Gastroesophageal sphincter (tissue), 4 donors: Measurements from ENCODE around the gene KHDRBS2. TPM values are rescaled to one million over a fixed set of nuclear protein-coding genes. Genes with fewer than 3 reads are reported as not detected.

Experiments used
- ATAC-seq: fragments of 150-250 bp; one replicate; pipeline ENCODE4 v1.9.1; 2016; ENCODE audit warnings: mild to moderate bottlenecking, moderate library complexity
- H3K27ac ChIP-seq, 4 donors: fragments of 200-600 bp; sonication (generic) in 3 of 4; 1 replicate in 3 of 4; 2 replicates in 1 of 4; pipeline ENCODE4 v1.5.1; 2016 to 2019
- H3K27me3 ChIP-seq: fragments of 200-600 bp; sonication (generic); one replicate; pipeline ENCODE4 v1.5.1; 2019
- H3K36me3 ChIP-seq, 2 donors: fragments of 200-600 bp; sonication (generic); one replicate each; pipeline ENCODE4 v1.5.1; 2019; ENCODE audit warnings: control low read depth in 1 of 2
- H3K4me1 ChIP-seq, 3 donors: fragments of 200-600 bp; sonication (generic); 1 replicate in 2 of 3; 2 replicates in 1 of 3; pipeline ENCODE4 v1.5.1; 2016 to 2019; ENCODE audit warnings: control low read depth in 2 of 3
- H3K4me3 ChIP-seq, 2 donors: fragments of 200-600 bp; sonication (generic); one replicate each; pipeline ENCODE4 v1.5.1; 2019; ENCODE audit warnings: mild to moderate bottlenecking in 1 of 2, moderate library complexity in 1 of 2
- H3K9me3 ChIP-seq, 3 donors: fragments of 200-600 bp; sonication (generic); one replicate each; pipeline ENCODE4 v1.5.1; 2017 to 2019; ENCODE audit warnings: control low read depth in 2 of 3
- CTCF ChIP-seq, 4 experiments: fragments of 200-600 bp in 2 of 4; fragments of 450-650 bp in 2 of 4; sonication (generic) in 1 of 4; IDR thresholded peaks; one replicate each; pipeline ENCODE4 v1.5.1; 2017 to 2019; ENCODE audit warnings: antibody characterized with exemption in 4 of 4, mild to moderate bottlenecking in 2 of 4, moderate library complexity in 2 of 4
- EP300 ChIP-seq: sonication (generic); formaldehyde crosslinking; IDR thresholded peaks from one replicate; pipeline ENCODE4 v1.6.1; 2017; ENCODE audit warnings: antibody characterized with exemption, mild to moderate bottlenecking
- POLR2A ChIP-seq, 2 donors: fragments of 450-650 bp; IDR thresholded peaks; one replicate each; pipeline ENCODE4 v1.6.1; 2017; ENCODE audit warnings: antibody characterized with exemption in 2 of 2, mild to moderate bottlenecking in 2 of 2, moderate library complexity in 1 of 2
- POLR2AphosphoS5 ChIP-seq: sonication (generic); formaldehyde crosslinking; IDR thresholded peaks from one replicate; pipeline ENCODE4 v1.6.1; 2017; ENCODE audit warnings: antibody characterized with exemption
- WGBS, 2 donors: methylation state at CpG; one replicate each; pipeline ENCODE4 v1.1.5; 2018; ENCODE audit warnings: low coverage in 1 of 2; 5-methylcytosine and 5-hydroxymethylcytosine counted together
- total RNA-seq, 4 donors: library from RNA; depleted of rRNA; stranded (reverse); fragments of >200 nt; gene quantifications; one replicate each; pipeline ENCODE4 v1.1.0, GENCODE V29; 2016

KHDRBS2 gene
- total RNA-seq, 4 donors from 2014 or later, result 0.62 to 0.81 TPM; not detected in 2

DNA sequence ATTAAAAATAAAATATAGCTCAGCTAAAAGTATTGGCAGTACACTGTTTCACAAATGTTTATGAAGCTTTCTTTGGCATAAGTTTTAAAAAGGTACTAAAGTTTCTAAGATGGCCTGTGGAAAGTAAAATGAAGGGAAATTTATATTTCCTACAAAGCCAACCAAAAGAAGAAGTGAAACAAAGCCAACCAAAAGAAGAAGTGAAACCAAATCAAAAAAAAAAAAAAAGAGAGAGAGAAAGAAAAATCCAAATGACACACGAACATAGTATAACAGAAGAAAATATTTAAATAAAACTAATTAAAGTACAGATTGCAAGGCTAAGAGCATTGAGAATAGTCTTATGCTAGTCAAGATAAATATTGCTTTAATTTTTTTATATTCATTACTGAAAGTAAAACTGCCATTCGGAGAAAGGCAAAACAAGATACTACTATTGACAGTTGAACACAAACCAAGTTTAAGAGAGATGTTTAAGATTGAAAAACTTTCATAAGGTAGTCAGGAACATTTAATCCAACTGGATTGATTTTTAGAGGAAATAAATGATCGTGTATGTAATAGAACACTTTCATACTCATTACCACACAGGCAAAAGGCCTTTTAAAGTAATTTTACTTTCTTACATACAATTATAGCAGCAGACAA, 12.8 kb upstream of the KHDRBS2 start:
- no peaks in the 10 kb centered on the region for H3K27me3 ChIP-seq
- no peak overlapping the region for H3K27ac ChIP-seq
- 69 to 88% methylated on average over 3 of the region's 3 CpGs for WGBS, 2 donors
- no peaks in the 10 kb centered on the region for H3K9me3 ChIP-seq
- no peaks in the 10 kb centered on the region for H3K36me3 ChIP-seq
- H3K4me1 ChIP-seq, result no peaks in the 10 kb centered on the region
- no peak for ATAC-seq
- TF ChIP-seq POLR2AphosphoS5 (no peak), POLR2A (IDR thresholded peaks at IDR 0.05) (no peak)
- H3K4me3 ChIP-seq, result no peak overlapping the region

- WGBS, 2 donors, result 73% methylated on average over 1 of the region's 1 CpG; no CpG with 5 or more reads in 1 of the 2 donors
- no peaks in the 10 kb centered on the region for H3K27me3 ChIP-seq
- ATAC-seq, result no peak
- TF ChIP-seq EP300 (no peak), CTCF (IDR thresholded peaks at IDR 0.05) (no peak), POLR2A (IDR thresholded peaks at IDR 0.05) (no peak), POLR2AphosphoS5 (no peak)
- no peaks in the 10 kb centered on the region for H3K9me3 ChIP-seq
- no peak overlapping the region for H3K27ac ChIP-seq
- H3K4me1 ChIP-seq, result no peaks in the 10 kb centered on the region
- no peak overlapping the region for H3K4me3 ChIP-seq
- H3K36me3 ChIP-seq, result no peaks in the 10 kb centered on the region
Measured at GRCh38 chr6:62296541-62296940, 10.5 kb upstream of the KHDRBS2 start.

- Histone ChIP-seq H3K36me3 (no peaks in the 10 kb centered on the region), H3K27me3 (peaks cover 35% of the 10 kb centered on the region), H3K27ac (no peak overlapping the region), H3K4me3 (no peak overlapping the region), H3K9me3 (no peaks in the 10 kb centered on the region), H3K4me1 (peaks cover 0 to 14% (median 0%) of the 10 kb centered on the region in 3 donors)
- no peak for TF ChIP-seq POLR2A (IDR thresholded peaks at IDR 0.05)
- no peak for TF ChIP-seq POLR2AphosphoS5
- no peak for TF ChIP-seq CTCF (IDR thresholded peaks at IDR 0.05)
- TF ChIP-seq EP300, result no peak
- 61 to 67% methylated on average over 1 of the region's 1 CpG for WGBS, 2 donors
- ATAC-seq, result no peak
Measured at GRCh38 chr6:62288974-62289373, 2.9 kb upstream of the KHDRBS2 start.

GRCh38 chr6:62288562-62288961, 2.5 kb upstream of the KHDRBS2 start:
- WGBS, 2 donors, result 46 to 61% methylated on average over 2 of the region's 2 CpGs
- Histone ChIP-seq H3K4me3 (no peak overlapping the region), H3K27me3 (peaks cover 35% of the 10 kb centered on the region), H3K4me1 (peaks cover 0 to 14% (median 0%) of the 10 kb centered on the region in 3 donors), H3K9me3 (no peaks in the 10 kb centered on the region), H3K36me3 (no peaks in the 10 kb centered on the region), H3K27ac (no peak overlapping the region)
- TF ChIP-seq CTCF (IDR thresholded peaks at IDR 0.05), result no peak
- no peak for TF ChIP-seq POLR2A (IDR thresholded peaks at IDR 0.05)
- TF ChIP-seq EP300, result no peak
- no peak for TF ChIP-seq POLR2AphosphoS5
- ATAC-seq, result no peak

DNA sequence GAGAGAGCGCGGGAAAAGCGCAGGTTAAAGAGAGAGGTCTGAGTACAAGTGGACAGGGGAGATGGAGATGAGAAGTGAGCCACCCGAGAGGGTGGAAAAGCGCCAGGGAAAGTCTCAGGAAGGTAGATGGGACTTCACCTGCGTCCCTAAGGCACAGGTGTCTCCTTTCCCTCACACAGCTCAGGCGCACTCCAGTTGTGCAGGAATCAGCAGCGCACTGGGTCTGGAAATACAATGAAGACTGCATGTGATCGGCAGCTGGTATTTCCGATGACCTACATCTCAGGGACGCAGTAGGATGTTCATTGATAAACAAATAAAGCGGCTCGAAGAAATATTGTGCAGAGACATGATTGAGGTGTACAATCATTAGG, 432 bp upstream of the KHDRBS2 start:
- H3K4me1 ChIP-seq, result peaks cover 0 to 14% (median 0%) of the 10 kb centered on the region in 3 donors
- no peaks in the 10 kb centered on the region for H3K9me3 ChIP-seq
- no peak overlapping the region for H3K27ac ChIP-seq
- TF ChIP-seq EP300 (no peak), POLR2AphosphoS5 (no peak), CTCF (IDR thresholded peaks at IDR 0.05) (no peak), POLR2A (IDR thresholded peaks at IDR 0.05) (no peak)
- H3K4me3 ChIP-seq, result peak overlapping the region in 1 of 2 donors; percentile 45
- peaks cover 35% of the 10 kb centered on the region for H3K27me3 ChIP-seq
- ATAC-seq, result no peak
- WGBS, 2 donors, result 2 to 5% methylated on average over 9 to 13 of the region's 13 CpGs
- H3K36me3 ChIP-seq, result no peaks in the 10 kb centered on the region
